SK-N-SH (cell line): ENCODE results near the gene SV2B. TPM values are rescaled to one million over a fixed set of nuclear protein-coding genes. Genes with fewer than 3 reads are reported as not detected.

ENCODE experiments used
- CTCF ChIA-PET: fragments of 300-600, 350-600 bp; formaldehyde crosslinking; extraction: SDS; loops from one replicate; lab custom pipeline; 2021; lab: Yijun Ruan, JAX
- POLR2A ChIA-PET: fragments of 350-600 bp; sonication (Branson Sonifier 250); formaldehyde crosslinking; extraction: SDS; loops from one replicate; lab custom pipeline; 2020; ENCODE audit warnings: antibody characterized with exemption, inconsistent platforms; lab: Yijun Ruan, JAX
- DNase-seq: peaks from one replicate; pipeline ENCODE4 v3.0.0; 2012
- H2AFZ ChIP-seq: fragments of 200-600 bp; sonication (generic); 2 replicates; pipeline ENCODE4 v1.8.1; 2016; ENCODE audit warnings: antibody characterized with exemption, mild to moderate bottlenecking, low read depth
- H3F3A ChIP-seq: fragments of 200-600 bp; sonication (generic); replicated peaks from 2 replicates; pipeline ENCODE3; 2016; ENCODE audit warnings: antibody characterized with exemption, mild to moderate bottlenecking; ENCODE audit not compliant: insufficient read depth
- H3K27ac ChIP-seq, 2 experiments: fragments of 200-500 bp in 1 of 2; fragments of 200-600 bp in 1 of 2; sonication (Bioruptor generic) in 1 of 2; sonication (generic), shearing (Covaris generic) in 1 of 2; 2 replicates each; pipeline versions ENCODE4 v1.5.1 to v1.6.1; 2014 to 2016; ENCODE audit warnings: low read depth in 2 of 2, inconsistent platforms in 1 of 2, low read length in 1 of 2, mild to moderate bottlenecking in 1 of 2, mixed read lengths in 1 of 2
- H3K27me3 ChIP-seq: fragments of 200-600 bp; sonication (generic), shearing (Covaris generic); 2 replicates; pipeline ENCODE4 v1.6.1; 2016; ENCODE audit warnings: mixed run types; ENCODE audit not compliant: insufficient read depth
- H3K36me3 ChIP-seq, 2 experiments: fragments of 200-500 bp in 1 of 2; fragments of 200-600 bp in 1 of 2; sonication (Bioruptor generic) in 1 of 2; sonication (generic) in 1 of 2; replicated peaks in 1 of 2; 2 replicates each; pipeline versions ENCODE3 to v1.5.1; 2014 to 2016; ENCODE audit warnings: low read length in 1 of 2, mild to moderate bottlenecking in 1 of 2; ENCODE audit not compliant: insufficient read depth in 2 of 2, control insufficient read depth in 1 of 2
- H3K4me1 ChIP-seq, 2 experiments: fragments of 200-500 bp in 1 of 2; fragments of 200-600 bp in 1 of 2; sonication (Bioruptor generic) in 1 of 2; sonication (generic), shearing (Covaris generic) in 1 of 2; 2 replicates each; pipeline versions ENCODE4 v1.5.1 to v1.6.1; 2014 to 2016; ENCODE audit warnings: low read depth in 1 of 2, low read length in 1 of 2, mixed run types in 1 of 2; ENCODE audit not compliant: insufficient read depth in 2 of 2, control insufficient read depth in 1 of 2
- H3K4me2 ChIP-seq: fragments of 200-600 bp; sonication (generic), shearing (Covaris generic); 2 replicates; pipeline ENCODE4 v1.6.1; 2017; ENCODE audit warnings: mixed run types
- H3K4me3 ChIP-seq, 2 experiments: fragments of 200-500 bp in 1 of 2; fragments of 200-600 bp in 1 of 2; sonication (Bioruptor generic) in 1 of 2; sonication (generic), shearing (Covaris generic) in 1 of 2; 2 replicates each; pipeline versions ENCODE4 v1.5.1 to v1.8.1; 2014 to 2016; ENCODE audit warnings: low read depth in 2 of 2, inconsistent platforms in 1 of 2, low read length in 1 of 2, mild to moderate bottlenecking in 1 of 2, mixed read lengths in 1 of 2, moderate library complexity in 1 of 2
- H3K79me2 ChIP-seq: fragments of 200-600 bp; sonication (generic); 2 replicates; pipeline ENCODE4 v1.8.1; 2017; ENCODE audit warnings: mild to moderate bottlenecking; ENCODE audit not compliant: insufficient read depth
- H3K9ac ChIP-seq: fragments of 200-600 bp; sonication (generic); 2 replicates; pipeline ENCODE4 v1.6.1; 2017; ENCODE audit warnings: mixed run types
- H3K9me2 ChIP-seq: fragments of 200-600 bp; sonication (generic); 2 replicates; pipeline ENCODE4 v1.6.1; 2017; ENCODE audit warnings: mixed run types
- H3K9me3 ChIP-seq: fragments of 200-600 bp; sonication (generic); 2 replicates; pipeline ENCODE4 v1.6.1; 2017; ENCODE audit warnings: mixed run types, mild to moderate bottlenecking, moderate library complexity
- H4K20me1 ChIP-seq: fragments of 200-600 bp; sonication (generic); 2 replicates; pipeline ENCODE4 v1.6.1; 2017; ENCODE audit warnings: mild to moderate bottlenecking, mixed run types; ENCODE audit not compliant: insufficient read depth
- EZH2phosphoT487 ChIP-seq: fragments of 200-600 bp; sonication (generic); IDR thresholded peaks from 2 replicates; pipeline ENCODE4 v1.6.1; 2017; ENCODE audit warnings: low read depth, mixed run types, mild to moderate bottlenecking, antibody characterized with exemption, moderate library complexity, borderline replicate concordance
- FOXJ3 ChIP-seq: sonication (generic); formaldehyde crosslinking; IDR thresholded peaks from 2 replicates; pipeline ENCODE4 v1.5.1; 2020; ENCODE audit warnings: mild to moderate bottlenecking, missing genetic modification reagents
- FOXM1 ChIP-seq: IDR thresholded peaks from 2 replicates; pipeline ENCODE4 v1.4.0; 2012; ENCODE audit warnings: low read depth, mild to moderate bottlenecking
- GABPA ChIP-seq: IDR thresholded peaks from 2 replicates; pipeline ENCODE4 v1.4.0; 2012; ENCODE audit warnings: low read depth, mild to moderate bottlenecking
- GATA2 ChIP-seq: sonication (generic); formaldehyde crosslinking; IDR thresholded peaks from 2 replicates; pipeline ENCODE4 v1.5.0; 2020; ENCODE audit warnings: mild to moderate bottlenecking, missing genetic modification reagents
- IRF3 ChIP-seq: fragments of 150-350 bp; IDR thresholded peaks from 2 replicates; pipeline ENCODE4 v1.6.1; 2016; ENCODE audit warnings: mild to moderate bottlenecking, low read depth, low read length
- JUND ChIP-seq: IDR thresholded peaks from 2 replicates; pipeline ENCODE4 v1.4.0; 2012
- MEF2A ChIP-seq: IDR thresholded peaks from 2 replicates; pipeline ENCODE4 v1.4.0; 2012; ENCODE audit warnings: low read depth, borderline replicate concordance
- NFIC ChIP-seq: IDR thresholded peaks from 2 replicates; pipeline ENCODE4 v1.4.0; 2012; ENCODE audit warnings: borderline replicate concordance
- NRF1 ChIP-seq: IDR thresholded peaks from 2 replicates; pipeline ENCODE4 v1.6.1; 2012; ENCODE audit warnings: low read depth, mild to moderate bottlenecking, low read length
- PBX3 ChIP-seq: IDR thresholded peaks from 2 replicates; pipeline ENCODE4; 2012
- RCOR1 ChIP-seq: fragments of 150-350 bp; IDR thresholded peaks from 2 replicates; pipeline ENCODE4 v1.6.1; 2017; ENCODE audit warnings: antibody characterized with exemption, low read length
- TEAD4 ChIP-seq: IDR thresholded peaks from 2 replicates; pipeline ENCODE4 v1.4.0; 2012; ENCODE audit warnings: mild to moderate bottlenecking, borderline replicate concordance; ENCODE audit not compliant: insufficient read depth
- USF1 ChIP-seq: IDR thresholded peaks from 2 replicates; pipeline ENCODE4 v1.4.0; 2012; ENCODE audit warnings: low read depth, borderline replicate concordance
- USF2 ChIP-seq: fragments of 150-350 bp; IDR thresholded peaks from 2 replicates; pipeline ENCODE4 v1.6.1; 2017; ENCODE audit warnings: antibody characterized with exemption, low read length, low read depth, borderline replicate concordance
- ZBTB33 ChIP-seq: IDR thresholded peaks from 2 replicates; pipeline ENCODE4 v1.4.0; 2012; ENCODE audit warnings: low read depth, borderline replicate concordance
- WGBS: methylation state at CpG from one replicate; pipeline ENCODE4 v1.1.6; 2017; ENCODE audit warnings: low lambda C conversion rate; 5-methylcytosine and 5-hydroxymethylcytosine counted together
- polyA plus RNA-seq, 3 experiments: library from polyadenylated mRNA; depleted of rRNA; stranded (reverse); fragments of >200 nt; gene quantifications; 2 replicates each; pipeline ENCODE4 v1.2.3, GENCODE V29; 2012

Gene SV2B
- polyA plus RNA-seq, 1 of the 3 experiments (the other 2 are of a cell fraction) = not detected

- no peak for DNase-seq
- POLR2A ChIA-PET = no interaction called here
- CTCF ChIA-PET = interaction anchor here (1.9 kb wide), 1 partner anchor 9 kb away, joined by 4 read pairs; no protein-coding TSS in a partner anchor
- Histone ChIP-seq H3K9ac (no peak overlapping the region), H3K79me2 (no peaks in the 10 kb centered on the region), H3K9me3 (no peaks in the 10 kb centered on the region), H3K27ac (no peak overlapping the region), H3K27me3 (no peaks in the 10 kb centered on the region), H3K4me2 (no peak overlapping the region), H3K4me1 (no peaks in the 10 kb centered on the region; a peak in 1 of 4 replicates), H3K36me3 (no peaks in the 10 kb centered on the region), H4K20me1 (no peaks in the 10 kb centered on the region), H3K4me3 (no peak overlapping the region), H2AFZ (no peak overlapping the region), H3F3A (no peaks in the 10 kb centered on the region), H3K9me2 (no peaks in the 10 kb centered on the region)
- WGBS = 18% methylated on average over 3 of the region's 3 CpGs
- TF ChIP-seq TEAD4 (no peak), EZH2phosphoT487 (no peak), GATA2 (CRISPR knock-in tag) (no peak), FOXJ3 (no peak), GABPA (no peak), NRF1 (no peak), FOXM1 (no peak), NFIC (no peak), IRF3 (no peak), MEF2A (no peak), RCOR1 (no peak), USF1 (no peak), JUND (no peak), USF2 (no peak), PBX3 (no peak), ZBTB33 (no peak)
These were observed 248.9 kb downstream of the SV2B start for GRCh38 chr15:91348752-91349500.

Other genes with a start within 250 kb of the SV2B start
- gene FURIN, start 231.7 kb upstream of the SV2B start, polyA plus RNA-seq (2012; rRNA removed) = 33.5 and 40.8 TPM in 2 replicates
- 0.03 and 0.13 TPM in 2 replicates for gene FES, start 215.8 kb upstream of the SV2B start, polyA plus RNA-seq (2012; rRNA removed)
- gene MAN2A2, start 197.0 kb upstream of the SV2B start, polyA plus RNA-seq (2012; rRNA removed) = 25.6 and 35.0 TPM in 2 replicates
- gene HDDC3, start 167.7 kb upstream of the SV2B start, polyA plus RNA-seq (2012; rRNA removed) = 24.2 and 25.8 TPM in 2 replicates
- 85.1 and 89.4 TPM in 2 replicates for gene UNC45A, start 165.0 kb upstream of the SV2B start, polyA plus RNA-seq (2012; rRNA removed)
- 19.5 and 21.2 TPM in 2 replicates for gene RCCD1, start 145.4 kb upstream of the SV2B start, polyA plus RNA-seq (2012; rRNA removed)
- gene PRC1, start 105.7 kb upstream of the SV2B start, polyA plus RNA-seq (2012; rRNA removed) = 125 and 132 TPM in 2 replicates
- 16.6 and 25.3 TPM in 2 replicates for gene VPS33B, start 77.7 kb upstream of the SV2B start, polyA plus RNA-seq (2012; rRNA removed)